ENCODE data around the gene SLC6A1. TPM values are rescaled to one million over a fixed set of nuclear protein-coding genes. Genes with fewer than 3 reads are reported as not detected.

SLC6A1 gene
- total and polyA plus RNA-seq, 4 donors: 16.0 to 71.9 (median 33.8) TPM

DNA sequence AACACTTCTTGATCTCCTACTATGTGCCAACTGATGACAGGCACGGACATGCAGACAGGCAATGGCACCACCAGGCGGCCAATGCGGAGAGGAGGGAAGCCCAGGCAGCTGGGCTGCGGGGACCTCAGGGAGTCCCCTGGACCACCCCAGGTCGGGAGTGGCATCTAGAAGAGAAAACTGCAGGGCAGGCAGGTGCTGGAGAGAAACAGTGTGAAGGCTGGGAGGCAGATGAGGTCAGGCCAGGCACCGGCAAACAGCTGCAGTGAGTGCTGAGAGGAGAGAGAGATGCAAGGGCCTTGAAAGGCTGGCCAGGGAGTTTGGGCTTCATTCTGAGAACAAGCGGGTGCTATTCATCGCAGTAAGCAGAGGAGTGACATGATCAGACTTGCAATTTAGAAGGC, 29.1 kb downstream of the SLC6A1 start (continued):
- TF ChIP-seq, protein P1, sequence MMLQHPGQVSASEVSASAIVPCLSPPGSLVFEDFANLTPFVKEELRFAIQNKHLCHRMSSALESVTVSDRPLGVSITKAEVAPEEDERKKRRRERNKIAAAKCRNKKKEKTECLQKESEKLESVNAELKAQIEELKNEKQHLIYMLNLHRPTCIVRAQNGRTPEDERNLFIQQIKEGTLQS (IDR thresholded peaks at IDR 0.05): no peak
- TF ChIP-seq NR2F2 (IDR thresholded peaks at IDR 0.05) (no peak), SP1 (IDR thresholded peaks at IDR 0.05) (no peak), GABPA (IDR thresholded peaks at IDR 0.05 in 1 of 2, conservative IDR thresholded peaks at IDR 0.05 in 1 of 2) (no peak), TAF1 (conservative IDR thresholded peaks at IDR 0.05) (no peak)

DNA sequence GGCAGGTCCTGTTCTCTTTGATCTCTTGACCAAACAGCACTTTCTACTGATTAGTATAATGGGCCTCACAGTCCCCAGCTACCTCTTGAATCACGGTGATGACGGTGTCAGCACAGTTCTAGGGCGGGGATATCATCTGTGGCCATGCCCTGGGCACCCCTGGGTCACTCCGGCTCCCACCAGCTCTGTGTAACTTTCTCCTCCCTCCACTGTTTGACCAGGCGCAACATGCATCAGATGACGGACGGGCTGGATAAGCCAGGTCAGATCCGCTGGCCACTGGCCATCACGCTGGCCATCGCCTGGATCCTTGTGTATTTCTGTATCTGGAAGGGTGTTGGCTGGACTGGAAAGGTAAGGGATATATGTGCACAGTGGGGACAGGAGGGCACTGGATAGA, 29.6 kb downstream of the SLC6A1 start:
- peak overlapping the region; percentile 48 to 59 for H3K27ac ChIP-seq (ENCODE audit: low read depth in 1 of 2, low read length in 2 of 2)
- H3K9ac ChIP-seq (ENCODE audit: low read depth in 1 of 2, low read length in 2 of 2): no peak overlapping the region
- DNase-seq (ENCODE audit: low spot score): no peak

More for the DNA sequence above, 29.6 kb downstream of the SLC6A1 start:
- Histone ChIP-seq H3K36me3 (ENCODE audit: control insufficient read depth in 4 of 4, insufficient read depth in 3 of 4, low read depth in 1 of 4, low read length in 3 of 4) (peaks cover 6 to 32% (median 20%) of the 10 kb centered on the region in 4 donors), H3K27me3 (ENCODE audit: control insufficient read depth in 4 of 4, insufficient read depth in 4 of 4, low read length in 3 of 4) (no peaks in the 10 kb centered on the region), H3K9me3 (ENCODE audit: control insufficient read depth in 4 of 4, low read length in 3 of 4) (no peaks in the 10 kb centered on the region), H3K4me1 (ENCODE audit: control insufficient read depth in 4 of 4, insufficient read depth in 4 of 4, low read length in 3 of 4) (peaks cover 6 to 49% (median 40%) of the 10 kb centered on the region in 4 donors), H3K4me3 (ENCODE audit: low read depth in 1 of 3, low read length in 3 of 3) (no peak overlapping the region)
- whole genome bisulfite sequencing: 36% methylated on average over 10 of the region's 10 CpGs
- peak; percentile 58 for TF ChIP-seq YY1 (IDR thresholded peaks at IDR 0.05)
- no peak for TF ChIP-seq GABPA (IDR thresholded peaks at IDR 0.05 in 1 of 2, conservative IDR thresholded peaks at IDR 0.05 in 1 of 2)
- TF ChIP-seq, protein P2, sequence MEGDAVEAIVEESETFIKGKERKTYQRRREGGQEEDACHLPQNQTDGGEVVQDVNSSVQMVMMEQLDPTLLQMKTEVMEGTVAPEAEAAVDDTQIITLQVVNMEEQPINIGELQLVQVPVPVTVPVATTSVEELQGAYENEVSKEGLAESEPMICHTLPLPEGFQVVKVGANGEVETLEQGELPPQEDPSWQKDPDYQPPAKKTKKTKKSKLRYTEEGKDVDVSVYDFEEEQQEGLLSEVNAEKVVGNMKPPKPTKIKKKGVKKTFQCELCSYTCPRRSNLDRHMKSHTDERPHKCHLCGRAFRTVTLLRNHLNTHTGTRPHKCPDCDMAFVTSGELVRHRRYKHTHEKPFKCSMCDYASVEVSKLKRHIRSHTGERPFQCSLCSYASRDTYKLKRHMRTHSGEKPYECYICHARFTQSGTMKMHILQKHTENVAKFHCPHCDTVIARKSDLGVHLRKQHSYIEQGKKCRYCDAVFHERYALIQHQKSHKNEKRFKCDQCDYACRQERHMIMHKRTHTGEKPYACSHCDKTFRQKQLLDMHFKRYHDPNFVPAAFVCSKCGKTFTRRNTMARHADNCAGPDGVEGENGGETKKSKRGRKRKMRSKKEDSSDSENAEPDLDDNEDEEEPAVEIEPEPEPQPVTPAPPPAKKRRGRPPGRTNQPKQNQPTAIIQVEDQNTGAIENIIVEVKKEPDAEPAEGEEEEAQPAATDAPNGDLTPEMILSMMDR (IDR thresholded peaks at IDR 0.05; ENCODE audit: low read depth, low read length, missing input control): no peak
- no peak for TF ChIP-seq NR2F2 (IDR thresholded peaks at IDR 0.05)
- TF ChIP-seq, protein P1 (IDR thresholded peaks at IDR 0.05): no peak
- TF ChIP-seq HNF4G (IDR thresholded peaks at IDR 0.05): no peak
- TF ChIP-seq, protein P3, sequence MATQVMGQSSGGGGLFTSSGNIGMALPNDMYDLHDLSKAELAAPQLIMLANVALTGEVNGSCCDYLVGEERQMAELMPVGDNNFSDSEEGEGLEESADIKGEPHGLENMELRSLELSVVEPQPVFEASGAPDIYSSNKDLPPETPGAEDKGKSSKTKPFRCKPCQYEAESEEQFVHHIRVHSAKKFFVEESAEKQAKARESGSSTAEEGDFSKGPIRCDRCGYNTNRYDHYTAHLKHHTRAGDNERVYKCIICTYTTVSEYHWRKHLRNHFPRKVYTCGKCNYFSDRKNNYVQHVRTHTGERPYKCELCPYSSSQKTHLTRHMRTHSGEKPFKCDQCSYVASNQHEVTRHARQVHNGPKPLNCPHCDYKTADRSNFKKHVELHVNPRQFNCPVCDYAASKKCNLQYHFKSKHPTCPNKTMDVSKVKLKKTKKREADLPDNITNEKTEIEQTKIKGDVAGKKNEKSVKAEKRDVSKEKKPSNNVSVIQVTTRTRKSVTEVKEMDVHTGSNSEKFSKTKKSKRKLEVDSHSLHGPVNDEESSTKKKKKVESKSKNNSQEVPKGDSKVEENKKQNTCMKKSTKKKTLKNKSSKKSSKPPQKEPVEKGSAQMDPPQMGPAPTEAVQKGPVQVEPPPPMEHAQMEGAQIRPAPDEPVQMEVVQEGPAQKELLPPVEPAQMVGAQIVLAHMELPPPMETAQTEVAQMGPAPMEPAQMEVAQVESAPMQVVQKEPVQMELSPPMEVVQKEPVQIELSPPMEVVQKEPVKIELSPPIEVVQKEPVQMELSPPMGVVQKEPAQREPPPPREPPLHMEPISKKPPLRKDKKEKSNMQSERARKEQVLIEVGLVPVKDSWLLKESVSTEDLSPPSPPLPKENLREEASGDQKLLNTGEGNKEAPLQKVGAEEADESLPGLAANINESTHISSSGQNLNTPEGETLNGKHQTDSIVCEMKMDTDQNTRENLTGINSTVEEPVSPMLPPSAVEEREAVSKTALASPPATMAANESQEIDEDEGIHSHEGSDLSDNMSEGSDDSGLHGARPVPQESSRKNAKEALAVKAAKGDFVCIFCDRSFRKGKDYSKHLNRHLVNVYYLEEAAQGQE (IDR thresholded peaks at IDR 0.05): no peak
- no peak for TF ChIP-seq FOXA1 (IDR thresholded peaks at IDR 0.05)
- TF ChIP-seq EGR1 (IDR thresholded peaks at IDR 0.05; ENCODE audit: low read depth in 2 of 2): no peak
- TF ChIP-seq TAF1 (conservative IDR thresholded peaks at IDR 0.05): no peak
- TF ChIP-seq SP1 (IDR thresholded peaks at IDR 0.05): peak; percentile 28
- TF ChIP-seq RAD21 (IDR thresholded peaks at IDR 0.05): peak; percentile 23 to 26
- peak in 1 of 2 donors; percentile 59 for TF ChIP-seq JUND (IDR thresholded peaks at IDR 0.05)
- peak; percentile 47 to 86 for TF ChIP-seq RXRA (IDR thresholded peaks at IDR 0.05)
- TF ChIP-seq, protein P4, sequence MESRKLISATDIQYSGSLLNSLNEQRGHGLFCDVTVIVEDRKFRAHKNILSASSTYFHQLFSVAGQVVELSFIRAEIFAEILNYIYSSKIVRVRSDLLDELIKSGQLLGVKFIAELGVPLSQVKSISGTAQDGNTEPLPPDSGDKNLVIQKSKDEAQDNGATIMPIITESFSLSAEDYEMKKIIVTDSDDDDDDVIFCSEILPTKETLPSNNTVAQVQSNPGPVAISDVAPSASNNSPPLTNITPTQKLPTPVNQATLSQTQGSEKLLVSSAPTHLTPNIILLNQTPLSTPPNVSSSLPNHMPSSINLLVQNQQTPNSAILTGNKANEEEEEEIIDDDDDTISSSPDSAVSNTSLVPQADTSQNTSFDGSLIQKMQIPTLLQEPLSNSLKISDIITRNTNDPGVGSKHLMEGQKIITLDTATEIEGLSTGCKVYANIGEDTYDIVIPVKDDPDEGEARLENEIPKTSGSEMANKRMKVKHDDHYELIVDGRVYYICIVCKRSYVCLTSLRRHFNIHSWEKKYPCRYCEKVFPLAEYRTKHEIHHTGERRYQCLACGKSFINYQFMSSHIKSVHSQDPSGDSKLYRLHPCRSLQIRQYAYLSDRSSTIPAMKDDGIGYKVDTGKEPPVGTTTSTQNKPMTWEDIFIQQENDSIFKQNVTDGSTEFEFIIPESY (IDR thresholded peaks at IDR 0.05): peak; percentile 61
- peak; percentile 34 to 75 for TF ChIP-seq HNF4A (conservative IDR thresholded peaks at IDR 0.05)
- peak; percentile 42 for TF ChIP-seq FOXA2 (IDR thresholded peaks at IDR 0.05)
- TF ChIP-seq, protein P5, sequence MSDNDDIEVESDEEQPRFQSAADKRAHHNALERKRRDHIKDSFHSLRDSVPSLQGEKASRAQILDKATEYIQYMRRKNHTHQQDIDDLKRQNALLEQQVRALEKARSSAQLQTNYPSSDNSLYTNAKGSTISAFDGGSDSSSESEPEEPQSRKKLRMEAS (IDR thresholded peaks at IDR 0.05): no peak

Measured in liver (tissue), 9 donors.